ENCODE measurements around the gene JADE1.

JADE1 gene

GRCh38 chr4:128810871-128811570, 1.5 kb downstream of the JADE1 start:
- peak; percentile 48 to 75 (median 66) for DNase-seq

GRCh38 chr4:128811571-128812441, 2.3 kb downstream of the JADE1 start:
- DNase-seq = peak; percentile 53 to 75 (median 54)

- DNase-seq = peak in 2 of 4 experiments; percentile 15 to 19
These were observed 3.1 kb downstream of the JADE1 start for GRCh38 chr4:128812442-128813235.

- DNase-seq = no peak
These were observed 4.5 kb downstream of the JADE1 start for GRCh38 chr4:128813965-128814364.

- DNase-seq = no peak
These were observed 8.9 kb downstream of the JADE1 start for GRCh38 chr4:128818442-128818841.

GRCh38 chr4:128819082-128819742, 9.7 kb downstream of the JADE1 start:
- no peak for DNase-seq

- DNase-seq = no peak
These were observed 11.2 kb downstream of the JADE1 start for GRCh38 chr4:128820671-128821070.

GRCh38 chr4:128821151-128821550, 11.7 kb downstream of the JADE1 start:
- DNase-seq = no peak

GRCh38 chr4:128823025-128823661, 13.6 kb downstream of the JADE1 start:
- DNase-seq = no peak

GRCh38 chr4:128825226-128825625, 15.7 kb downstream of the JADE1 start:
- no peak for DNase-seq

- DNase-seq = no peak
These were observed 17.8 kb downstream of the JADE1 start for GRCh38 chr4:128827296-128827695.

- no peak for DNase-seq
These were observed 21.5 kb downstream of the JADE1 start for GRCh38 chr4:128830906-128831503.

- DNase-seq = no peak
These were observed 22.2 kb downstream of the JADE1 start for GRCh38 chr4:128831531-128832242.

- DNase-seq = no peak
These were observed 22.7 kb downstream of the JADE1 start for GRCh38 chr4:128832243-128832625.

GRCh38 chr4:128835498-128836222, 26.2 kb downstream of the JADE1 start:
- no peak for DNase-seq

- DNase-seq = no peak
These were observed 27.7 kb downstream of the JADE1 start for GRCh38 chr4:128837198-128837597.

- no peak for DNase-seq
These were observed 28.2 kb downstream of the JADE1 start for GRCh38 chr4:128837679-128838078.

GRCh38 chr4:128840711-128841318, 31.3 kb downstream of the JADE1 start:
- DNase-seq = no peak

GRCh38 chr4:128841402-128841801, 31.9 kb downstream of the JADE1 start:
- DNase-seq = no peak

- no peak for DNase-seq
These were observed 35.4 kb downstream of the JADE1 start for GRCh38 chr4:128844931-128845330.

Data from activated CD4-positive, CD25-positive, alpha-beta regulatory T cell (primary cell).